ENCODE results near the gene ABCG1.

GRCh38 chr21:42343101-42343500 is 124.2 kb downstream of the ABCG1 start:
- no peak for TF ChIP-seq CTCF (IDR thresholded peaks at IDR 0.05; ENCODE audit: poor library complexity)
- TF ChIP-seq EZH2 (IDR thresholded peaks at IDR 0.05; ENCODE audit: borderline replicate concordance): no peak
- no peak for TF ChIP-seq EZH2phosphoT487 (IDR thresholded peaks at IDR 0.05; ENCODE audit: low read depth, severe bottlenecking, unreplicated experiment)
